ENCODE results near the gene IRF9.

DNA sequence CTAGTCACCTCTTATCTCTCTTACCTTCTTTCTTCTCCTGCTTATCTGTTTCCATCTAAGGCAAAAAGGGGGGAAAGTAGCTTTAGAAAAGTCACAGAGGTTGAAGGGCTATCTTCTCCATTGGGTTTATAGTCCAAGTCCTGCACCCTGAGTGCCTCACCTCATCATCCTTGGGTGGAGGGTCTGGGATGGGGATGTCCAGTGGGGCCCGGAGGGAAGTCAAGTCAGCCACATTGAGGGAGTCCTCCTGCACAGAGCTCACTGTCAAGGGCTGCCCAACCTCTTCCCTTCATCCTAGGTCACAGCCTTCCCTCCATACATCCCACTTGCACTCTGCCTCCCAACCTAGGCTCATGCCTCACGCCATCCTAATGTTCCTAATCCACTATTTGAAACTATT is 15.8 kb upstream of the IRF9 start:
- no peak for TF ChIP-seq GATA3 (IDR thresholded peaks at IDR 0.05; ENCODE audit: low read depth, low read length)
- no peak for TF ChIP-seq GATA2 (IDR thresholded peaks at IDR 0.05; ENCODE audit: low read depth, low read length)
